ENCODE results near the gene SPTBN5.

DNA sequence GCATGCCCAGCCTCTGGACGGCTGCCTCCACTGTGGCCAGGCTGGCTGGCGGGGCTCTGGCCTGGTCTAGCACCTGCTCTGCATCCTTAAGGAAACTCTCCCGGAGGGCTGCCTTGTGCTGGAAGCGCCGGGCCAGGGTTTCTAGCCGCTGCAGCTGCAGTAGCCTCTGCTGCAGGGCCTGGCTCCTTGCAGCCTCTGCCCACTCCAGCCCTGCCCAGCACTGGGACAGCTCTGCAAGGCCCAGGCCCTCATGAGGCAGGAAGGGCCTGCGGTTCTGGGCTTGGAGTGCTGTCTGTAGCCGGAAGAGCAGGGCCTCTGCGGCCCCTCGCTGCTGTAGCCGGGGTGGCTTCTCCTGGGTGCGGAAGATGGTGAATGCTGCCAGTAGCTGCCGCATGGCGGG, 8.0 kb downstream of the SPTBN5 start:
- TF ChIP-seq, protein P1, sequence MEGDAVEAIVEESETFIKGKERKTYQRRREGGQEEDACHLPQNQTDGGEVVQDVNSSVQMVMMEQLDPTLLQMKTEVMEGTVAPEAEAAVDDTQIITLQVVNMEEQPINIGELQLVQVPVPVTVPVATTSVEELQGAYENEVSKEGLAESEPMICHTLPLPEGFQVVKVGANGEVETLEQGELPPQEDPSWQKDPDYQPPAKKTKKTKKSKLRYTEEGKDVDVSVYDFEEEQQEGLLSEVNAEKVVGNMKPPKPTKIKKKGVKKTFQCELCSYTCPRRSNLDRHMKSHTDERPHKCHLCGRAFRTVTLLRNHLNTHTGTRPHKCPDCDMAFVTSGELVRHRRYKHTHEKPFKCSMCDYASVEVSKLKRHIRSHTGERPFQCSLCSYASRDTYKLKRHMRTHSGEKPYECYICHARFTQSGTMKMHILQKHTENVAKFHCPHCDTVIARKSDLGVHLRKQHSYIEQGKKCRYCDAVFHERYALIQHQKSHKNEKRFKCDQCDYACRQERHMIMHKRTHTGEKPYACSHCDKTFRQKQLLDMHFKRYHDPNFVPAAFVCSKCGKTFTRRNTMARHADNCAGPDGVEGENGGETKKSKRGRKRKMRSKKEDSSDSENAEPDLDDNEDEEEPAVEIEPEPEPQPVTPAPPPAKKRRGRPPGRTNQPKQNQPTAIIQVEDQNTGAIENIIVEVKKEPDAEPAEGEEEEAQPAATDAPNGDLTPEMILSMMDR (conservative IDR thresholded peaks at IDR 0.05; ENCODE audit: low read length) = no peak
- TF ChIP-seq EZH2phosphoT487 (IDR thresholded peaks at IDR 0.05; ENCODE audit: borderline replicate concordance, low read depth, low read length) = no peak
